ENCODE results near the gene PTGS1.

The PTGS1 gene

GRCh38 chr9:122338994-122339393 lies 31.8 kb upstream of the PTGS1 start:
- Mint-ChIP-seq H3K27ac (no peak overlapping the region), H3K36me3 (no peaks in the 10 kb centered on the region), H3K4me1 (no peaks in the 10 kb centered on the region), H3K9me3 (no peaks in the 10 kb centered on the region), H3K4me3 (no peak overlapping the region)
- DNase-seq (ENCODE audit: low spot score in 2 of 2): no peak
- no peak for ATAC-seq

GRCh38 chr9:122339579-122339978 lies 31.2 kb upstream of the PTGS1 start:
- Mint-ChIP-seq H3K4me1 (no peaks in the 10 kb centered on the region), H3K36me3 (no peaks in the 10 kb centered on the region), H3K27ac (no peak overlapping the region), H3K9me3 (no peaks in the 10 kb centered on the region), H3K4me3 (no peak overlapping the region)
- ATAC-seq (no peak), DNase-seq (ENCODE audit: low spot score in 2 of 2) (no peak)

GRCh38 chr9:122340161-122340560 lies 30.7 kb upstream of the PTGS1 start:
- no peaks in the 10 kb centered on the region for H3K4me1 Mint-ChIP-seq
- H3K9me3 Mint-ChIP-seq: no peaks in the 10 kb centered on the region
- no peaks in the 10 kb centered on the region for H3K36me3 Mint-ChIP-seq
- H3K4me3 Mint-ChIP-seq: no peak overlapping the region
- no peak for ATAC-seq
- DNase-seq (ENCODE audit: low spot score in 2 of 2): no peak
- H3K27ac Mint-ChIP-seq: no peak overlapping the region

- no peak overlapping the region for H3K27ac Mint-ChIP-seq
- no peaks in the 10 kb centered on the region for H3K9me3 Mint-ChIP-seq
- no peak overlapping the region for H3K4me3 Mint-ChIP-seq
- DNase-seq (ENCODE audit: low spot score in 2 of 2) (no peak), ATAC-seq (no peak)
- no peaks in the 10 kb centered on the region for H3K36me3 Mint-ChIP-seq
- no peaks in the 10 kb centered on the region for H3K4me1 Mint-ChIP-seq
Measured at GRCh38 chr9:122342323-122343050, 28.3 kb upstream of the PTGS1 start.

- H3K4me1 Mint-ChIP-seq: peaks cover 5% of the 10 kb centered on the region
- H3K4me3 Mint-ChIP-seq: peak overlapping the region; percentile 50
- no peak overlapping the region for H3K27ac Mint-ChIP-seq
- H3K36me3 Mint-ChIP-seq: no peaks in the 10 kb centered on the region
- DNase-seq (ENCODE audit: low spot score in 2 of 2): no peak
- no peaks in the 10 kb centered on the region for H3K9me3 Mint-ChIP-seq
- peak; percentile 42 for ATAC-seq
Measured at GRCh38 chr9:122346478-122347347, 24.1 kb upstream of the PTGS1 start.

GRCh38 chr9:122347348-122348287 lies 23.2 kb upstream of the PTGS1 start:
- Mint-ChIP-seq H3K9me3 (no peaks in the 10 kb centered on the region), H3K36me3 (no peaks in the 10 kb centered on the region), H3K27ac (no peak overlapping the region), H3K4me1 (peaks cover 5% of the 10 kb centered on the region), H3K4me3 (peak overlapping the region; percentile 50)
- DNase-seq (ENCODE audit: low spot score in 2 of 2): no peak
- ATAC-seq: no peak

GRCh38 chr9:122348288-122348777 lies 22.5 kb upstream of the PTGS1 start:
- ATAC-seq: no peak
- Mint-ChIP-seq H3K9me3 (no peaks in the 10 kb centered on the region), H3K4me3 (no peak overlapping the region), H3K4me1 (peaks cover 5% of the 10 kb centered on the region), H3K27ac (no peak overlapping the region), H3K36me3 (no peaks in the 10 kb centered on the region)
- DNase-seq (ENCODE audit: low spot score in 2 of 2): no peak

- no peak overlapping the region for H3K4me3 Mint-ChIP-seq
- H3K4me1 Mint-ChIP-seq: peaks cover 5% of the 10 kb centered on the region
- no peak for ATAC-seq
Measured at GRCh38 chr9:122348791-122349190, 22.0 kb upstream of the PTGS1 start.

GRCh38 chr9:122349201-122349600 lies 21.6 kb upstream of the PTGS1 start:
- Mint-ChIP-seq H3K36me3 (no peaks in the 10 kb centered on the region), H3K9me3 (no peaks in the 10 kb centered on the region), H3K4me1 (peaks cover 5% of the 10 kb centered on the region), H3K4me3 (no peak overlapping the region), H3K27ac (no peak overlapping the region)
- ATAC-seq (no peak), DNase-seq (ENCODE audit: low spot score in 2 of 2) (no peak)

More at GRCh38 chr9:122348791-122349190, 22.0 kb upstream of the PTGS1 start:
- no peaks in the 10 kb centered on the region for H3K9me3 Mint-ChIP-seq
- H3K27ac Mint-ChIP-seq: no peak overlapping the region
- no peak for DNase-seq (ENCODE audit: low spot score in 2 of 2)
- no peaks in the 10 kb centered on the region for H3K36me3 Mint-ChIP-seq

- ATAC-seq: peak; percentile 88
- Mint-ChIP-seq H3K9me3 (no peaks in the 10 kb centered on the region), H3K4me3 (no peak overlapping the region), H3K36me3 (no peaks in the 10 kb centered on the region), H3K27ac (no peak overlapping the region), H3K4me1 (peaks cover 5% of the 10 kb centered on the region)
- peak; percentile 76 to 87 for DNase-seq (ENCODE audit: low spot score in 2 of 2)
Measured at GRCh38 chr9:122350577-122351355, 20.1 kb upstream of the PTGS1 start.

GRCh38 chr9:122354536-122355199 lies 16.2 kb upstream of the PTGS1 start:
- DNase-seq (ENCODE audit: low spot score in 2 of 2) (no peak), ATAC-seq (no peak)
- peak overlapping the region; percentile 75 for H3K27ac Mint-ChIP-seq
- H3K4me1 Mint-ChIP-seq: peaks cover 5% of the 10 kb centered on the region
- H3K36me3 Mint-ChIP-seq: no peaks in the 10 kb centered on the region
- no peak overlapping the region for H3K4me3 Mint-ChIP-seq
- H3K9me3 Mint-ChIP-seq: peaks cover 4% of the 10 kb centered on the region

GRCh38 chr9:122355336-122355875 lies 15.4 kb upstream of the PTGS1 start:
- H3K27ac Mint-ChIP-seq: peak overlapping the region; percentile 38
- DNase-seq (ENCODE audit: low spot score in 2 of 2): no peak
- H3K4me3 Mint-ChIP-seq: no peak overlapping the region
- no peaks in the 10 kb centered on the region for H3K36me3 Mint-ChIP-seq
- no peak for ATAC-seq
- H3K4me1 Mint-ChIP-seq: peaks cover 5% of the 10 kb centered on the region
- peaks cover 4% of the 10 kb centered on the region for H3K9me3 Mint-ChIP-seq

- no peaks in the 10 kb centered on the region for H3K36me3 Mint-ChIP-seq
- DNase-seq (ENCODE audit: low spot score in 2 of 2) (no peak), ATAC-seq (no peak)
- H3K4me3 Mint-ChIP-seq: no peak overlapping the region
- H3K9me3 Mint-ChIP-seq: peaks cover 4% of the 10 kb centered on the region
- no peak overlapping the region for H3K27ac Mint-ChIP-seq
- H3K4me1 Mint-ChIP-seq: peaks cover 5% of the 10 kb centered on the region
Measured at GRCh38 chr9:122356627-122357026, 14.2 kb upstream of the PTGS1 start.

- Mint-ChIP-seq H3K9me3 (peaks cover 4% of the 10 kb centered on the region), H3K4me1 (peaks cover 5% of the 10 kb centered on the region), H3K27ac (peak overlapping the region; percentile 55), H3K4me3 (no peak overlapping the region), H3K36me3 (no peaks in the 10 kb centered on the region)
- peak; percentile 76 for ATAC-seq
- no peak for DNase-seq (ENCODE audit: low spot score in 2 of 2)
Measured at GRCh38 chr9:122360891-122361290, 9.9 kb upstream of the PTGS1 start.

All from stimulated activated effector memory CD8-positive, alpha-beta T cell treated with anti-CD3 and anti-CD28 coated beads, Interleukin-12 subunit alpha, Interleukin-12 subunit beta, amount 100 ng/mL, for 72 hours (primary cell).